Neural progenitor cell (in vitro differentiated cells): ENCODE data around the gene PTDSS2.

ENCODE experiments used
- CTCF ChIP-seq: fragments of 200-600 bp; sonication (generic); IDR thresholded peaks from 2 replicates; pipeline ENCODE4 v1.5.1; 2017; ENCODE audit warnings: antibody characterized with exemption, mild to moderate bottlenecking
- EZH2 ChIP-seq: fragments of 200-600 bp; sonication (generic); IDR thresholded peaks from 2 replicates; pipeline ENCODE4 v1.6.1; 2017; ENCODE audit warnings: antibody characterized with exemption, mild to moderate bottlenecking, moderate library complexity
- EZH2phosphoT487 ChIP-seq: fragments of 200-600 bp; sonication (generic); IDR thresholded peaks from 2 replicates; pipeline ENCODE4 v1.6.1; 2017; ENCODE audit warnings: antibody characterized with exemption

GRCh38 chr11:512761-513595 is 62.9 kb downstream of the PTDSS2 start:
- TF ChIP-seq CTCF (no peak), EZH2phosphoT487 (no peak), EZH2 (no peak)
